Motor neuron (in vitro differentiated cells): ENCODE data around the gene CHID1. TPM values are rescaled to one million over a fixed set of nuclear protein-coding genes. Genes with fewer than 3 reads are reported as not detected.
A peak's percentile ranks its signal among the peaks of the same experiment; 100 is the strongest.

Source experiments
- ATAC-seq, 8 experiments: fragments of 200-7000 bp; cut with Tn5 transposase; replicated peaks in 6 of 8; 2 replicates each; pipeline ENCODE4 v1.8.0; 2021; ENCODE audit warnings: mild to moderate bottlenecking in 8 of 8, moderate library complexity in 8 of 8
- H3K27ac ChIP-seq, 2 donors: fragments of 250-450 bp; sonication (Bioruptor Pico); 2 replicates each; pipeline ENCODE4 v1.9.0; 2021; ENCODE audit warnings: antibody characterized with exemption in 2 of 2, mild to moderate bottlenecking in 2 of 2, moderate library complexity in 1 of 2
- H3K4me1 ChIP-seq, 2 donors: fragments of 250-450 bp; sonication (Bioruptor Pico); replicated peaks in 1 of 2; 2 replicates each; pipeline ENCODE4 v1.6.1; 2021; ENCODE audit warnings: antibody characterized with exemption in 2 of 2, mild to moderate bottlenecking in 2 of 2, moderate library complexity in 1 of 2
- H3K4me3 ChIP-seq, 5 donors: fragments of 250-450 bp; sonication (Bioruptor Pico); 2 replicates each; pipeline ENCODE4 v1.9.0; 2021; ENCODE audit warnings: antibody characterized with exemption in 5 of 5, mild to moderate bottlenecking in 5 of 5, moderate library complexity in 4 of 5
- WGBS, 10 experiments: fragments of 450-650 bp; shearing (Covaris generic); methylation state at CpG; one replicate each; pipeline ENCODE4 v1.0.0; 2022; 5-methylcytosine and 5-hydroxymethylcytosine counted together
- in situ Hi-C, 9 experiments: fragments of 400-800 bp; cut with MboI; loops; one replicate each; pipeline ENCODE4 v1.15.0; 2021; ENCODE audit warnings: low sequenced_read_pairs in 9 of 9, low pct_unique_long_range_greater_than_20kb in 2 of 9; ENCODE audit not compliant: unreplicated experiment in 9 of 9
- total RNA-seq, 8 experiments: library from RNA; unstranded; fragments of 300-600 nt; gene quantifications; 2 replicates each; pipeline versions ENCODE4 v1.2.3 to v1.2.4, GENCODE V29; 2022

CHID1 gene
- total RNA-seq, 8 experiments from 2014 or later, result 48.5 to 96.3 (median 66.8) TPM

DNA sequence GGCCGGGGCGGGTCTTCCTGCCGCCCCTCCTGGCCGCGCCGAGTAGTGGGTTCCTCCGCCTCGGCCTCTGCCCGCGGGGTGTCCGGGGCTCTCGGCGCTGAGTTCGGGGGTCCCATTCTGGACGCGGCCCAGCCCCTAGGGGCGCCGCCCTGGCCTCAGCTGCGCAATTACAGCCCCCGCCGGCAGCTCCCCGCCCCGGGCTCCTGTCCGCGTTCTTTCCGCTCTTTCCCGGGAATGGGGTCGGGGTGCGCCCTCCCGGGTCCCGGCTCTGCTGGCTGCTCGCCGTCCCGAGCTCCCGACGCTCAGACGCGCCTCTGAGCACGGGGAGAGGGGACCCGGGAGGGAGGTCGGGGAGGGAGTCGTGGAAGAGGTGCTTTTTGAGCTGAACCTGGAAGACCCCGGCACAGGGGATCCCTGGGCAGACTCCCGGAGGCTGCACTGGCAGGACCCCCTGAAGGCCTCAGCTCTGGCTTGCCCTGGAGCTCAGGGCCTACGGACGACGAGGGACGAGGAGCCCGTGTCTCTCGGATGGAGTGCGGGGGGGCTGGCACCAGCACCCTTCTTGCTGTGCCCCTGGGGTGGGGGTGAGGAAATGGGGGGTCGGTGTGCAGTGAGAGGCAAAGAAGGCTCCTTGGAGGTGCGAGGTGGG lies 67.4 kb downstream of the CHID1 start:
- H3K4me1 ChIP-seq, result peaks cover 34 to 36% of the 10 kb centered on the region in 2 donors
- peak overlapping the region in 1 of 2 donors; percentile 55 for H3K27ac ChIP-seq

DNA sequence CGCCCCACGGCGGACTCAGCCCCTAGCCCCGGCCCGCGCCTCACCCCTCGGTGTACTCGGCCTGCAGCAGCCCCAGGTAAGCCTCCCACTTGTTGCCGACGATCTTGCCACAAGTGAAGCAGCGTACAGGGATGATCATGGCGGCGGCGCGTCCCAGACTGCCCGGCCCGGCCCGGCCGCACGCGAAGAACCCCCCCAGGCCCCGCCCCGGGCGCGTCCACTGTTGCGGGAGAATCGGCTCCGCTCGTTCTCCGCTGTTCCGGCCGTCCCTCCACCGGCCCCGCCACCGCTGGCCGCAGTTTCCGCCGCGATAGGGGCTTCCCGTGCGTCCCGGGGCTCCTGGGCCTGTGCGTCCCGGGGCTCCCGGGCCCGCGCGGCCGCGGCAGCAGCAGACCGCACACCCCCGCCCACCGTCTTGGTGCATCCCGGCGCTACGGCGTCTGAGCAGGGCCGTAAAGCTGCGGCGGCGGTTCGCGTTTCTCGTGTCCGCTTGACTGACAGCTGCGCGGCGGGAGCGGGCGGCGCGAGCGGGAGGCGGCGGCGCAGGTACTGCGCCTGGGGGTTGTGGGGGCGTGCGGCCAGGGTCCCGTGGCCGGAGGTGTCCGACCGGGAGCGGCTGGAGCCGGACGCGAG lies 68.1 kb downstream of the CHID1 start, which contains the start of the genes POLR2L and TSPAN4:
Gene POLR2L (minus strand): TSS at position 160 of the 633 bp plus-strand sequence. CDS start 21 bp downstream, at position 139.
Gene TSPAN4 (plus strand): TSS at position 483 of the 633 bp plus-strand sequence. CDS start 7,453 bp downstream, outside the sequence.
- Histone ChIP-seq H3K4me1 (peaks cover 32 to 34% of the 10 kb centered on the region in 2 donors), H3K4me3 (peak within 1 kb of the TSS; percentile 90 to 100 (median 96)), H3K27ac (peak within 1 kb of the TSS; percentile 98 to 100)
- peak; percentile 19 to 74 (median 57) for ATAC-seq
- 0% methylated on average over 5 of the region's 87 CpGs; no CpG with 5 or more reads in 9 of the 10 experiments for WGBS, 10 experiments
- in situ Hi-C loops, result no loop called here

More for the DNA sequence above, 67.4 kb downstream of the CHID1 start:
- peak overlapping the region; percentile 90 to 100 (median 96) for H3K4me3 ChIP-seq
- no CpG with 5 or more reads among the region's 53 CpGs for WGBS, 10 experiments
- peak in 4 of 8 experiments; percentile 0 to 15 (median 0) for ATAC-seq
- in situ Hi-C loops, result no loop called here

DNA sequence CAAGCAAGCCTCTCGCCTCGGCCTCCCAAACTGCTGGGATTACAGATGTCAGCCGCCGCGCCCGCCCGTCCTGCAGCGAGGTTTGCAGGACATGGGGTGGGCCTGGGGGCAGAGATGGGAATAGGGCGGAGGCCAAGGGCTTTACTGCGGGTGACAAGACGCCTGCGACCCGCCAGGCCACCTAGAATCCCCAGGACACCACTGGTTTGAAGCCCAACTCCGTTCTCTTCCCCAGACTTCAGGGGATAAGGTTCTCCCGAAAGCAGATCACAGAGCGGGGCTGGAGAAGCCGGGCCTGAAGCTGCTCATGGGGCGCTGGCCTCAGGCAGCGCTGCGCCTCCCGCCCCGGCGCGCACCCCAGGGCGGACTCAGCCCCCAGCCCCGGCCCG lies 68.6 kb downstream of the CHID1 start:
- peak in 3 of 8 experiments; percentile 0 to 2 (median 1) for ATAC-seq
- peak overlapping the region; percentile 98 to 100 for H3K27ac ChIP-seq
- peak overlapping the region; percentile 90 to 100 (median 96) for H3K4me3 ChIP-seq
- H3K4me1 ChIP-seq, result peaks cover 32 to 34% of the 10 kb centered on the region in 2 donors
- 0% methylated on average over 1 of the region's 27 CpGs; no CpG with 5 or more reads in 8 of the 10 experiments for WGBS, 10 experiments
- in situ Hi-C loops, result no loop called here

DNA sequence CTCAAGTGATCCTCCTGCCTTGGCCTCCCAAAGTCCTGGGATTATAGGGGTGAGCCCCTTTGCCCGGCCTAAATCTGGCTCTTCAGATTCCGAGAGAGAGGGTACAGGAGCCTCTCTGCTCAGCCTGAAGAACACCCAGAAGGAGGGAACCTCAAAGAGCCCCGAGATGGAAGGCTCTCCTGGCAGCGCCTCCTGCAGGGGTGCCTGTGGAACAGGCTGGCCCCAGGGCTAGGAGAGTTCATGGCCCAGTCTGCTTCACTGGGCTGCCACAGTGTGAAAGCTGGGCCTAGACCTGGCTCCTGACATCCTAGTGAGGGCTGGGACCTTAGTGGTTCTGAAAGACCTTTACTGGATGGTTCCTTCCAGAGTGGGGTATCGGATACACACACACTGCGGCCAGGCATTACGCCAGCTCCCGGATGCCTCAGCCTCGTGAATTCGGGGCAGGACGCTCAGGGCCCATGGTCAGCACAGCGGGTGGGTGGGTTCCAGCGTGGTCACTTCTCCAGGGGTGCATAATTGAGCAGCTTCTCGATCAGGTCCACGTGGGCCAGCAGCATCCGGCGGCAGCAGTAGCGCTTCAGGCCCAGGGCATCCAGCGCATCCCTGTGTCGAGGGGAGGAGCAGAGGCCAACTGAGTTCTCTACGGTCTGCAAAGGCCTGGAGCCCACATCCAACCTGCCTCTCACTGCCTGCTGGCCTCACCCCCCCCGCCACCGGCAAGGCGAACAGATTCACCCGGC lies 70.6 kb downstream of the CHID1 start:
- no peak for ATAC-seq
- WGBS, 10 experiments, result 40 to 100% (median 85%) methylated on average over 1 to 13 of the region's 25 CpGs; no CpG with 5 or more reads in 3 of the 10 experiments
- H3K4me1 ChIP-seq, result peaks cover 23 to 28% of the 10 kb centered on the region in 2 donors
- no peak overlapping the region for H3K4me3 ChIP-seq
- in situ Hi-C loops, result no loop called here
- no peak overlapping the region for H3K27ac ChIP-seq

DNA sequence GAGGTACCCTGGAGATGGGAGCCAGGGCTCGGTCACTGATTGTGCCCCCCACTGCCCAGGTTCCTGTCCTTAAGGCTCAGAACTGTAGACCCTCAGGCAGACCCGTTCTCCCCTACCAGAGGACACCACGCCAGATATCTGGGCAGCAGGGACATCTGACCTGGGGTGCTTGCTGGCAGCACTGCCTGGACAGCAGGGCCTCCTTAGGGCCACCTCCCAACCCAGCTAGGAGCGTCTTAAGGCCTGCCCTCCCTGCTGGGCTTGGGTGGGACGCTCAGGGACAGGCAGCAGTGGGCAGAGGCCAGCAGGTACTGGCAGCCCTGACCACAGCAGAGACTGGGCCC lies 71.4 kb downstream of the CHID1 start:
- Histone ChIP-seq H3K4me3 (no peak overlapping the region), H3K27ac (no peak overlapping the region), H3K4me1 (peaks cover 20 to 22% of the 10 kb centered on the region in 2 donors)
- in situ Hi-C loops, result no loop called here
- WGBS, 10 experiments, result 80% methylated on average over 1 of the region's 5 CpGs; no CpG with 5 or more reads in 9 of the 10 experiments
- ATAC-seq, result no peak

DNA sequence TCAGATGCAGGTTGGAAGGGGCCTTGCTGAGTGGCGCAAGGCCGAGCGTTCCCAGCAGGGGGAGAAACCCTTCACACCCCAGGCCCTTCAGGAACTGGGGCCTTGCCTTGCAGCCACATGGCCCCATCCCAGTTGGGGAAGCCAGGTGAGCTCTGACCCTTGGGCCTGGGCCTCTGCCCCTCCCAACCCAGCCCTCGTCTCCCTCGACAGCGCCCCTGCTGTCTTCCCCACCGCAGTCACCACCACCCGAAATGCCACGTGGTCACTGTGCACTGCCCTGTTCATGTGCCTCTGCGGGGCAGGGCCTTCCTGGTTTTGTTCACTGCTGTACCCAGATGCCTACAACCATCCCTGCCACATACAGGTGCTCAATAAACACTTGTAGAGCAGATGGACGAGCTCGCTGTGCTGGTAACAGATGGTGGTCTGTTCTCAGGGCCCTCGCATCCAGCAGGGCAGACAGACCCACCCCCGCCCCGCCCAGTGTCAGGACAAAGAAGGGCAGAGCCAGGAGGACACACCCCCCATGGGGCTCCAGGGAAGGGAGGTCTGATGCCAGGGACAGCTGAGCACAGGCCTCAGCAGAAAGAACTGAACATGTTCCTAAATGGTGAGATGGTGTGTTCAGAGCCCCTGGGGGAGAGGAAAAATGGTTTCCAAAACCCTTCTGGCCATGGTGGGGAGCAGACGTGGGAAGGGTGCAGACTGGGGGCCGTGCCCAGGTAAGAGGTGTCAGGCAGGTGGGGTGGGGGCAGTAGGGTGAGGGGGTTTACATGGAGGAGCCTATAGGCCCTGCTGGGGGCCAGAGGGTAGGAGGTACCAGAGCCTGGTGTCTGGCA lies 72.0 kb downstream of the CHID1 start:
- WGBS, 10 experiments, result 60% methylated on average over 1 of the region's 17 CpGs; no CpG with 5 or more reads in 9 of the 10 experiments
- Histone ChIP-seq H3K4me3 (no peak overlapping the region), H3K27ac (no peak overlapping the region), H3K4me1 (peaks cover 19 to 22% of the 10 kb centered on the region in 2 donors)
- ATAC-seq, result peak in 1 of 8 experiments; percentile 5
- in situ Hi-C loops, result no loop called here

DNA sequence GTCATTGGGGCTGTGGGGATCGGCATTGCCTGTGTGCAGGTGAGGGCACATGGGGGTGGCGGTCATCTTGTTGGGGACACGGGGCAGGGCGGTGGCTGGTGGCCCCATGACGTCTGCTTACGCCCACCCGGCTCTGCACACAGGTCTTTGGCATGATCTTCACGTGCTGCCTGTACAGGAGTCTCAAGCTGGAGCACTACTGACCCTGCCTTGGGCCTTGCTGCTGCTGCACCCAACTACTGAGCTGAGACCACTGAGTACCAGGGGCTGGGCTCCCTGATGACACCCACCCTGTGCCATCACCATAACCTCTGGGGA lies 72.7 kb downstream of the CHID1 start:
- H3K27ac ChIP-seq, result no peak overlapping the region
- H3K4me1 ChIP-seq, result peaks cover 16 to 23% of the 10 kb centered on the region in 2 donors
- 60 to 93% (median 83%) methylated on average over 1 to 3 of the region's 8 CpGs; no CpG with 5 or more reads in 7 of the 10 experiments for WGBS, 10 experiments
- ATAC-seq, result no peak
- H3K4me3 ChIP-seq, result no peak overlapping the region
- in situ Hi-C loops, result no loop called here

DNA sequence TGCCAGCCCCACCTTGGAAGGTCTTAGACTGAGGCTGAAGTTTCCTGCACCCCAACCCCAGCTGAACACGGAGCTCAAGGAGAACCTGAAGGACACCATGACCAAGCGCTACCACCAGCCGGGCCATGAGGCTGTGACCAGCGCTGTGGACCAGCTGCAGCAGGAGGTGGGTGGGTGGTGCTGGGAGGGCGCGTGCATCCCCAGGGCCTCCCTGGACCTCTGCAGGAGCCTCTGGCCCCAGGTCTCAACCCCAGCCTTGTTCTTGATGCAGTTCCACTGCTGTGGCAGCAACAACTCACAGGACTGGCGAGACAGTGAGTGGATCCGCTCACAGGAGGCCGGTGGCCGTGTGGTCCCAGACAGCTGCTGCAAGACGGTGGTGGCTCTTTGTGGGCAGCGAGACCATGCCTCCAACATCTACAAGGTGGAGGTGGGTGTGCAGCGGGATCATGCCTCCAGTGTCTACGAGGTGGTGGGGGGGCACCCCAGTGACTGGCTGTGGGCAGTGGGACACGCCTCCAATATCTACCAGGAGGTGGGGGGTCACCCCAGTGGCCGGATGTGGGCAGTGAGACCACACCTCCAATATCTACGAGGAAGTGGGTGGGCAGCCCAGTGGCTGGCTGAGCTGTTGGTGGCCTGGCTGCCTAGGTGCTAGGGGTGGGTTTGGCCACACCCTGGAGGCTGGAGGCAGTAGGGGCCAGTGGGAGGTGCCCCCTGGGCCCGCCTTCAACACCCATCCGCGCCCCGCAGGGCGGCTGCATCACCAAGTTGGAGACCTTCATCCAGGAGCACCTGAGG lies 73.2 kb downstream of the CHID1 start:
- 94 to 100% (median 100%) methylated on average over 1 to 10 of the region's 22 CpGs; no CpG with 5 or more reads in 7 of the 10 experiments for WGBS, 10 experiments
- H3K27ac ChIP-seq, result no peak overlapping the region

DNA sequence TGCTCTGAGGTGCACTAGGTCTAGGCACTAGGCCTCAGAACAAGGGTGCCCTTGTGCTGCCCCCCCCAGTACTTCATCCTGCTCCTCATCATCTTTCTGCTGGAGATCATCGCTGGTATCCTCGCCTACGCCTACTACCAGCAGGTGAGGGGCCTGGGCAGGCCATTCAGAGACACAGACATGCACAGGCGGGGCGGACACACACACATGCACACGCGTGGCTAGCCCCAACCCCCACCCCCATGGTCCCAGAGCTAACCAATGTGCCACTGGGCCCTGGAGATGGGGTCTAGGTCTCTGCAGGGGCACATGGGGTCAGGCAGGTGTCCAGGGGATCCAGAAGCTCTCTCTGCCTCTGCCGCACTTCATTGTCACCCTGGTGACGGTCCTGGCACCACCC lies 73.9 kb downstream of the CHID1 start:
- 100% methylated on average over 1 to 3 of the region's 9 CpGs; no CpG with 5 or more reads in 7 of the 10 experiments for WGBS, 10 experiments
- Histone ChIP-seq H3K4me1 (peaks cover 23 to 33% of the 10 kb centered on the region in 2 donors), H3K4me3 (no peak overlapping the region), H3K27ac (no peak overlapping the region)
- in situ Hi-C loops, result no loop called here
- no peak for ATAC-seq

More for the DNA sequence above, 73.2 kb downstream of the CHID1 start:
- in situ Hi-C loops, result no loop called here
- Histone ChIP-seq H3K4me3 (no peak overlapping the region), H3K4me1 (peaks cover 17 to 26% of the 10 kb centered on the region in 2 donors)
- no peak for ATAC-seq

DNA sequence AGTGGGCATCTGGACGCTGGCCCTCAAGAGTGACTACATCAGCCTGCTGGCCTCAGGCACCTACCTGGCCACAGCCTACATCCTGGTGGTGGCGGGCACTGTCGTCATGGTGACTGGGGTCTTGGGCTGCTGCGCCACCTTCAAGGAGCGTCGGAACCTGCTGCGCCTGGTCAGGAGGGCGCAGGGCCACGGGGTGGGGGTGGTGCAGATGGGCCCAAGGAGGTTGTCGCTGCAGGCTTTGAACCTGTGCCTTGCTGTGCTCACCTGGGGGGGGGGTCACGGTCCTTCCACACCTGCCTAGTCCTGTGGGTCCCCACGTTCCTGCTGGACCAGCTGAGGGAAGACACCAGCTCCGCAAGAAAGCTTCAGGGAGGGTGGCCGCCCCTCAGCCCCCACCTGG lies 74.3 kb downstream of the CHID1 start:
- Histone ChIP-seq H3K4me3 (no peak overlapping the region), H3K27ac (no peak overlapping the region), H3K4me1 (peaks cover 24 to 34% of the 10 kb centered on the region in 2 donors)
- ATAC-seq, result no peak
- WGBS, 10 experiments, result 100% methylated on average over 3 of the region's 14 CpGs; no CpG with 5 or more reads in 9 of the 10 experiments
- in situ Hi-C loops, result no loop called here

DNA sequence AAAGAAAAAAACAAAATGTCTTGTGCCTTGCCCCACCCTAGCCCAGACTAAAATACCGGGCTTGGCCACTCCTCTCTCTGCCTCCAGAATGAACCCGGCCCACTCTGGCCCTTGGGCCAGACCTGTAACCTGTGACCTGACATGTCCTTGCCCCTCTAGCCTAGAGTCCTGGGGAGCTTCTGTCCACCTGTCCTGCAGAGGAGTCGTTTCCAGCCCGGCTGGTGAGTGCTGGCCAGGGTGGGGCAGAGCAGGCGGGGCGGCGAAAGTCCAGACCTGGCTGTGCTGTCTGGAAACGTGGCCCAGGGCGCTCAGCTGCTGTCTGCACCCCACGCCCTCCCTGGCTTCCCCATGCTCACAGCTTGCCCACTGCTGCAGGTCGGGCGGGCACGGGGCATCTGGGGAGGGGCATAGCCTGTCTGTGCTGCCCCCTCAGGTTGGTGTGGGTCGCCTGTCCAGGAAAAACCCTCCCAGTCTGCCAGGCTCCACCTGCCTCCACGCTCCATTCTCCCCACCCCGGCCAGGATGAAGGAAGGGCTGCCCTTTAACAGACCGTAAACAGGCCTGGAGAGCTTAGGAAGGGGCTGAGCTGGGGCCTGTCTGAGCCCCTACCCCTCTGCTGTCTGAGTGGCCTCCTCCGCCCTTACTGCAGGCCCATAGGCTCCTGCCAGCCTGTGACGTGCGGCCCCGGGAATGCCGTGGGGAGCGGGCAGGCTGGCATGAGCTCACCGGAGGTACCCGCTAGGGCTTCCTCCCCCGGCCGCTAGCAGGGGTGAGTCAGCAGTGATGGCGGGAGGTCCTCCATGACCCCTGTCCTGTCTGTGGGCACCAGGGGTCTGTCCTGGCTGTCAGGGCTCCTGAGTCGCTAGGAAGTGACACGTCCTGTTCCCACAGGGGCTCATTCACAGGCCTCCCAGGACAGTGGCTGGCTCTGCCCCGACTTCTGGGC lies 76.0 kb downstream of the CHID1 start:
- Histone ChIP-seq H3K4me1 (peaks cover 33 to 41% of the 10 kb centered on the region in 2 donors), H3K4me3 (peak overlapping the region in 1 of 5 donors; percentile 69), H3K27ac (no peak overlapping the region)
- 8 to 67% (median 50%) methylated on average over 1 to 13 of the region's 31 CpGs; no CpG with 5 or more reads in 5 of the 10 experiments for WGBS, 10 experiments
- in situ Hi-C loops, result no loop called here
- peak in 3 of 8 experiments; percentile 11 to 13 (median 13) for ATAC-seq
